Stimulated activated CD4-positive, alpha-beta T cell treated with anti-CD3 and anti-CD28 coated beads, Interleukin-4, amount 100 ng/mL, for 24 hours (primary cell): ENCODE data around the gene NET1.

Source experiments
- DNase-seq: peaks from one replicate; pipeline ENCODE4 v3.0.0-alpha.2; 2020

Gene NET1

GRCh38 chr10:5502571-5503476 lies 90.5 kb downstream of the NET1 start:
- DNase-seq, result no peak

- DNase-seq, result no peak
Observed at GRCh38 chr10:5503477-5503835, 91.1 kb downstream of the NET1 start.

GRCh38 chr10:5504146-5505072 lies 92.1 kb downstream of the NET1 start:
- no peak for DNase-seq

- DNase-seq, result no peak
Observed at GRCh38 chr10:5506246-5506645, 93.9 kb downstream of the NET1 start.

GRCh38 chr10:5506751-5507648 lies 94.6 kb downstream of the NET1 start:
- no peak for DNase-seq

- DNase-seq, result no peak
Observed at GRCh38 chr10:5507649-5508131, 95.3 kb downstream of the NET1 start.

GRCh38 chr10:5508161-5508604 lies 95.8 kb downstream of the NET1 start:
- DNase-seq, result no peak
